Panc1 (cell line): ENCODE results near the gene UPB1.

Experiments used
- CTCF ChIP-seq: fragments of 450-650 bp; IDR thresholded peaks from 2 replicates; pipeline ENCODE4 v1.5.1; 2017; ENCODE audit warnings: mild to moderate bottlenecking
- REST ChIP-seq, 2 experiments: IDR thresholded peaks; 2 replicates each; pipeline ENCODE4 v1.6.1; 2011 to 2012; ENCODE audit warnings: low read depth in 2 of 2, control low read depth in 1 of 2, low read length in 1 of 2, mild to moderate bottlenecking in 1 of 2, moderate library complexity in 1 of 2; ENCODE audit not compliant: insufficient read depth in 1 of 2

GRCh38 chr22:24498824-24499223, 3.7 kb downstream of the UPB1 start:
- TF ChIP-seq CTCF = no peak
- TF ChIP-seq REST (IDR thresholded peaks at IDR 0.05; ENCODE audit: insufficient read depth in 1 of 2, low read depth in 2 of 2, low read length in 1 of 2) = no peak
